Activated CD8-positive, alpha-beta memory T cell treated with anti-CD3 and anti-CD28 coated beads, Interleukin-2, amount 50 U/mL, for 48 hours (primary cell): ENCODE results near the gene GAPDHS.
A peak's percentile ranks its signal among the peaks of the same experiment; 100 is the strongest.

Source experiments
- DNase-seq: peaks from one replicate; pipeline ENCODE4 v3.0.0-alpha.2; 2020

Gene GAPDHS

DNA sequence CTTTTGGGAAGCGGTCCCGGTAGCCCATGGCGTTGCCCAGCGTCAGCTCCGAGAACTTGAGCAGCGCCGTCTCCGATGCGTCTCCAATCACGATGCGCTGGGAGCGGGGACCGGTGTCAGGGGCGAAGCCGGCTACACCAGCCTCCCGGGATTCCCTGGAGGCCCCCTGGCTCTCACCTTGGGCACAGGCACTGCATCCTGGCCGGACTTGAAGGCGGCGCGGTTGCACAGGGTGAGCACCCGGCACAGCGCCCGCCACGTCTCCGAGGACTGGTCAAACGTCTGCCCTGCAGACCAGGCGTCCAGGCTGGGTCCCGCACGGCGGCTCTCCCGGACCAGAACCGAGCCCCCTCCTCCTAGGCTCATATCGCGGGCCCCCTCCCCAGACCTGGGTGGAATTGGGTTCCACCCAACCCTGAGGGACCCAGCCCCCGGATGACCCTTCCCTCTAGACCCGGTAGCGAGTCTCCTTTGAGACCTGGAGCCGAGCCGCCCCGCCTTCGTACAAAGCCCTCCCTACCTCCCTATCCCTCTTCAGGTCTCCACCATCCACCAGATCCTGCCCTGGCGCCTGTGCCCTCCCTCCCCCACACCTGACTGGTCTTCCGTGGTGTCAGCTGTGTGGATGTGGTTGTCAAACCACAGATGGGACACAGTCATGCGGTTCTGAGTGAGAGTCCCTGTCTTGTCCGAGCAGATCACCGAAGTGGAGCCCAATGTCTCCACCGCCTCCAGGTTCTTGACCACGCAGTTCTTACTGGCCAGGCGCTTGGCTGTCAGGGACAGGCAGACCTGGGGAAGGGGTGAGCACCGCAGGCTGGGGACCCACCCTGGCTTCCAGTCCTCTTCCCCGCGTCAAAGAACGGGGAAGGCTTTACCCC is 25.4 kb downstream of the GAPDHS start:
- no peak for DNase-seq

GRCh38 chr19:35559281-35559659 is 26.0 kb downstream of the GAPDHS start:
- DNase-seq, result no peak

DNA sequence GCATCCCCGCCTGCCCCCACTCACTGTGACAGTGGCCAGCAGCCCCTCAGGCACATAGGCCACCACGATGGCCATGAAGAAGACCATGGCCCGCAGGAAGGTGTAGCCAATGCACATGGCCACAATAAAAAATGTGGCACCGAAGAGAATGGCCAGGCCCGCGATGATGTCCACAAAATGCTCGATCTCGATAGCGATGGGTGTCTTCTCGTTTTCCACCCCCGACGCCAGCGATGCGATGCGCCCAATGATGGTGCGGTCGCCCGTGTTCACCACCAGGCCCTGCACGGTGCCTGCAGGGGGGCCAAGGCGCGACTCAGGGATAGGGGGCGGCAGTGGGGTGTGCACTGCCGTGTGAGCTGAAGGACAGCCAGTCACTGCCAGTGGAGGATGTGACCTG is 26.5 kb downstream of the GAPDHS start:
- DNase-seq, result no peak

GRCh38 chr19:35560271-35560670 is 27.0 kb downstream of the GAPDHS start:
- no peak for DNase-seq

GRCh38 chr19:35560677-35561076 is 27.4 kb downstream of the GAPDHS start:
- DNase-seq, result no peak

DNA sequence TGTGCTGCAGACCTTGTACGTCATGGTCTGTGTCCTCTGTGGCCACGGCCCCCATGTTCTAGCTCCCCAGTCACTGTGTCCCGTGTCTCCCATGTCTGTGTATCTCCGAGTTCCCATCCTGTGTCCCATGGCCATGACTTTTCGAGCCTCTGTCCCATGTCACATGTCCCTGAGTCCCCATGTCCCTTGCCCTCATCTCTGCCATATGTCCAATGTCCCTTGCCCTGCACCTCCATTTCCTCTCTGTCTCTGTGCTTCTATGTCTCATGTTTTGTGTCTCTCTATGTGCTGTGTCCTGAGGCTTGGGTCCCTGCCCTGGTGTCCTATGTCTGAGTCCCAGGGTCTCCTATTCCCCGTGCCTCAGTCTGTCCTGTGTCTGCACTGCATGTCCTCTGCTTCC is 28.2 kb downstream of the GAPDHS start:
- no peak for DNase-seq

DNA sequence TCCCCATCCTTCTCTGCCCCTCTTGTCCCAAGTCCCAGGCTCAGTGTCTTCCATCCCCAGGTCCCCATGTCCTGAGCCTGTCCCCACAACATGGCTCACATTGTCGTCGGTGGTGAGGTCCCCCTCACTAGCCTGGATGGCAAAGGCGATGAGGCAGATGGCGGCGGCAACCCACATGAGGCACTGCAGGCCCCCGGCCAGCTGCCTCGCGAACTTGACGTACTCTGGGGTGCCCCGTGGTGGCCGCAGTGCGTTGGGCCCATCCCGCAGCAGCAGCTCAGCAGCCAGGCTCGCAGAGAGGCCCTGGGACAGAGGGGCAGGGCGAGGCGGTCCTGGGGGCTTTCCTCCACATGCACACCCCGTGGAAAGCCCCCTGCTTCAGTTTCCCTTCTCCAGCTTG is 29.1 kb downstream of the GAPDHS start:
- DNase-seq, result no peak

DNA sequence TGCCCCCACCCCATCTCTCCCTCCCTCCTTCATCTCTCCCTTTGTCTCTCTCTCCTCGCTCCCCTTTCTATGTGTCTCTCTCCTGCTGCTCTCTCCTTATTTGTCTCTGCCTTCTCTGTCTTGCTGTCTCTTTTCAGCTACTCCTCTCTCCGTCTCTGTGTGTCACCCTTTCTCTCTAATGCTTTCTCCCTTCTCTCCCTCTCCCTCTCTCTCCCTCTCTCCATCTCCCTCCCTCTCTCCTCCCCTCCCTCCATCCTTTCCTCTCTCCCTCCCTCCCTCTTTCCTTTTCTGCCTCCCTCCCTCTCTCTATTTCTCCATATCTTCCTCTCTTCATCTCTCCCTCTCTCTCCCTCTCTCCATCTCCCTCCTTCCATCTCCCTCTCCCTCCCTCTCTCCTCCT is 29.5 kb downstream of the GAPDHS start:
- no peak for DNase-seq

- DNase-seq, result no peak
These were observed 30.1 kb downstream of the GAPDHS start, which contains the start of gene ATP4A for GRCh38 chr19:35563207-35563829. Gene ATP4A (minus strand): TSS chr19:35563658. CDS start chr19:35563629, 29 bp downstream.

- DNase-seq, result no peak
These were observed 32.0 kb downstream of the GAPDHS start for GRCh38 chr19:35565016-35565856.

DNA sequence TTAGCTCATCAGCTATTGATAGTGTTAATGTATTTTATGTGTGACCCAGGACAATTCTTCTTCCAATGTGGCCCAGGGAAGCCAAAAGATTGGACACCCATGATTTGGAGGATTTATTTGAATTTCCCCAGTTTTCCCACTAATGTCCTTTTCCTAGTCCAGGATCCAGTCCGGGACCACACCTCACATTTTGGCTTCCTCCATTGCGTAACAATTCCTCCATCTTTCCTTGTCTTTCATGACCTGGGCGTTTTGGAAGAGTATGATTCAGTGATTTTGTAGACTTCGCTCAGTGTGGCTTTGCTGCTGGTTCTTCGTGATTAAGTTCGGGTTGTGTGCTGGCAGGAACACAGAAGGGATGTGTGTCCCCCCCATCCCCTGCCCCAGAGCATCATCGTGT is 33.5 kb downstream of the GAPDHS start:
- no peak for DNase-seq

DNA sequence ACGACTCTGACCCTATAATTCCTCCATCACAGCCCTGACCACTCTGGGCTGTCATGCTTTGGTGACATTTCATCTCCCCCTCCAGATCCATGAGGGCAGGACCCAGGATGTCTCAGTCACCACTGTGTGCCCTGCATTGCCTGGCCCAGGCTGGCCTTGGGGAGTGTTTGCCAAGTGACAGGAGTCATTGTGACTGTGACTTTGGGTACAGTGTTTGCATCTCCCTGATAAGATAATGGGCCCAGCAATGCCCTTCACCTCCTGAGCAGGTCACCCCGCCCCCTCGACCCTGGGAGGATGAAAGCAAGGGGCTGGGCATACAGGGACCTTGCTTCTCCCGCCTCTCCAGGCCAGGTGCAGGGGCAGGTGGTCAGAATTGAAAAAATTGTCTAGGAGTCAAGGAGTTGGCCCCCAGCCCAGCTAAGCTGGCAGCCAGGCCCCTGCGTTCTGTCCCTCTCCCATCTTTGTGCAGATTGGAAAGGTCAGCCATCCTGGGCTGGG is 36.1 kb downstream of the GAPDHS start:
- no peak for DNase-seq

- DNase-seq, result no peak
These were observed 38.2 kb downstream of the GAPDHS start for GRCh38 chr19:35571406-35571965.

GRCh38 chr19:35577918-35578317 is 44.7 kb downstream of the GAPDHS start:
- no peak for DNase-seq

DNA sequence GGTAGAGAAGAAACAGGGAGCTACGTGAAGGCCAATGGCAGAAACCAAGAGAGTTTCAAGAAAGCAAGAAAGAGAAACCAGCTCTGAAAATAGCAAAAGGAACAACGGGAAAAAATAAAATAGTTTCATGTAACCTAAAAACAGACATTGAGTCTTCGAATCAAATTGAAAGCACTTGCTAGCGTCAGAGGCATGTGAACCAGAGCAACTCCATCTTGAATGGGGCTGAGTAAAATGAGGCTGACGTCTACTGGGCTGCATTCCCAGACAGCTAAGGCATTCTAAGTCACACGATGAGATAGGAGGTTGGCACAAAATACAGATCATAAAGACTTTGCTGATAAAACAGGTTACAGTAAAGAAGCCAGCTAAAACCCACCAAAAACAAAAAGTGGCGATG is 45.5 kb downstream of the GAPDHS start:
- DNase-seq, result no peak

DNA sequence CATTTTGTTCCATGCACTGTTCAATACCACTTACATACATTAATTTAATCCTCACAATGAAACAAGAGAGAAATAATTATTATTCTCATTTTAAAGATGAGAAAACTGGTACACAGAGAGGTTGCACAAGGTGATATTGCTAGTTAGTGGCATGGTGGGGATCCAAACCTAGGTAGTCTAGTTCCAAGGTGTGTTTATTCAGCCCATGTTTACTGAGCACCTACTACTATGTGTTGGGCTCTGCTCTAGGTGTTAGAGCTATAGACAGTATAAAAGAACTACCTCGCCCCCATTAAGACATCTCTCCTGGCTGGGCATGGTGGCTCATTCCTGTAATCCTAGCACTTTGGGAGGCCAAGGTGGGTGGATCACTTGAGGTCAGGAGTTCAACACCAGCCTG is 49.5 kb downstream of the GAPDHS start:
- DNase-seq, result no peak

- peak; percentile 58 for DNase-seq
These were observed 52.6 kb downstream of the GAPDHS start, which contains the start of gene PMIS2 for GRCh38 chr19:35585848-35586247. Gene PMIS2 (plus strand): TSS chr19:35586173. CDS start chr19:35586260, 87 bp downstream.

DNA sequence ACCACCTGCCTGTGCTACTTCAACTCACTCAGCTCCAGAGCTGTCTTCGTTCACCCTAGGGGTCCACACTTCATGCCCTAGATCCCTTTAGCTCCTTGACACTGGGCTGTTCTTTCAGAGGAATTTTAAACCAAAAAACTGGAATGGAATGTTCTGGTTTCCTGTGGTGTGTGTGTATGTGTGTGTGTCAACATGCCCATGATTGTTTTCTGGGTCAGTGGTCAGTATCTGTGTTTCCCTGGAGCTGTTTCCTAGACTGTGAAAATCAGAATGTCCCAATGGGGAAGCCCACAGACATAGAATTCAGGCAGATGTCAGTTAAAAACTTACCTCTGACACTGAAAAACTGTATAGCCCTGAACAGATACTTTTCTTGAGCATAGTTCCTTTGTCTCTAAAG is 54.1 kb downstream of the GAPDHS start:
- DNase-seq, result no peak

DNA sequence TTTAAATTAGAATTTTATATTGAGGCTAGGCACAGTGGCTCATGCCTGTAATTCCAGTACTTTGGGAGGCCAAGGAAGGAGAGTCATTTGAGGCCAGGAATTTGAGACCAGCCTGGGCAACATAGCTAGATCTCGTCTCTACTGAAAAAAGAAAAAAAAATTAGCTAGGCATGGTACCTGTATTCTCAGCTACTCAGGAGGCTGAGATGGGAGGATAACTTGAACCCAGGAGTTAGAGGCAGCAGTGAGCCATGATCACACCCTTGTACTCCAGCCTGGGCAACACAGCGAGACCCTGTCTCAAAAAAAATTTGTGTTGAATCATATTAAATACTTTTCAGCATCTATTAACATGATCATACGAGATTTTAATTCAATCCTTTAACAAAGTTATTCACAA is 57.6 kb downstream of the GAPDHS start:
- DNase-seq, result no peak

DNA sequence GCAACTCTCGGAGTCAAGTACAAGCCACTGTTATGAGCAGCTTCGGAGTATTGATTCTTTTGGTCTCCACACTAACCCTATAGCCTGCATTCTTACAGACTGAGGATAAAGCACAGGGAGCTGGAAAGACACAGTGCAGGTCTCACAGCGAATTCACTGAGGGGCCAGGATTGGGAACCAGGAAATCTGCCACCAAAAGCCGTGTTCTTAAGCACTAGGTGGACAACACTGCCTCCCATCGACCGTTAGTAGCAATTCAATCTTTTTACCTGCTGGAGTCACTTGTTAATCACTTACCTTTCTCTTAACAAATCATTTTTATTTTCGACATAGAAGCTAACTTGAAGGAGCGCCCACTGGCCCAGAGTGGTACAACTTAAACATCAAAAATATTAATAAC is 59.0 kb downstream of the GAPDHS start:
- DNase-seq, result no peak
